GM19023 (cell line): Measurements from ENCODE around the gene ANGEL1.

Source experiments
- ATAC-seq: cut with Tn5 transposase; IDR thresholded peaks from one replicate; pipeline ENCODE4 v1.9.1; 2021; ENCODE audit warnings: mild to moderate bottlenecking, moderate library complexity; ENCODE audit not compliant: unreplicated experiment

The ANGEL1 gene

DNA sequence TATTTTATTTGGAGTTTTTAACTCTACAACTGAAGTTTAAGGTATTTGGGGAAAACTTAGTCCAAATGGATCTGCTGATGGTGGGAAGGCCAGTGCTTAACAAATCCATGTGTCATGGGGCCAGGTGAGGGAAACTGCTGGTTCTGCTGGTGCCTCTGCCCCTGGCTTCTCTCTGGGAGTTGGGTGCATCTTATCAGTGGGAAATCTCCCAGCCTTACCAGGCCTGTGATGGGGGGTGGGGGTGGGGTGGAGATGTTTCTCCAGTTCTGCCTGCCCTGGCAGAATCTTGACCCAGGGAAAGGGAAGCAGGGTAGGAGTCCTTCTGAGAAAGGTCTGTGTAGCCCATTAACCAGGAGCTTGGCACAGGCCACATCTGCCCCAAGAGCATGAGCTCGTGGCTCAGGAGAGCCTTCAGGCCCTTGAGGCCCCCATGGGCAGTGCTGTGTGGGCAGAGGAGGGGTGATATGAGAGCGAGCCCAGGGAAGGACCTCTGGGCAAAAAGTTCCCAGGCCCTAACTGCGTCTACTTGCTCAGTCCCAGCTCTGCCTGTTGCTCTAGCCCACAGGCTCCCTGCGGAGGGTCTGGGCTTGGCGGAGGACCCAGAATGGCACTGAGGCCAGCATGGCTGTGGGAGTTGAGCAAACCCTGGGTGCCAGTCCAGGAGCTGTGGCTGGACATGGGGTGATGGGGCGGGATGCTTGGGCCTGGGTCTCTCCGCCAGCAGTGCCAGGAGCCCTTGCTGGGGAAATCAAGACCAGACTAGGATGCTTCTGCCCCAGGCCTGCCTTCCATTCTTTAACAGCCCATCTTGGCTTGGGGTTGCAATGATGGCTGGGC lies 33.2 kb downstream of the ANGEL1 start:
- no peak for ATAC-seq

- ATAC-seq: no peak
These were observed 34.0 kb downstream of the ANGEL1 start for GRCh38 chr14:76778546-76779215.

DNA sequence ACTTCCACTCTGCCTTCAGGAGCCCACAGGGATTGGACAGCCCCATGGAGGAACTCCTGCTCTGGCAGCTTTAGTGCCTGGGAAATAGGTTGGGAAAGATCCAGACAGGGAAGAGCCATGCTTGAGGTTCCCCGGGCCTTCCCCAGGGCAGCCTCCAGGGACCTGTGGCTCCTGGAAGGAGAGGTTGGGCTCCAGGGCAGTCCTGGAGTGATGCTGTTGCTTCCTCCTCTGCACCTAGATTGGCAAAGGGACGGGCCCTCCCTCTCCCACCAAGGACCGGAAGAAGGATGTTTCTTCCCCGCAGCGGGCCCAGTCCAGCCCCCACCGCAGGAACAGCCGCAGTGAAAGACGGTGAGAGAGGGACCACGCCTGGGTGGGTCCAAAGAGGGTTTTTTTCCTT lies 35.0 kb downstream of the ANGEL1 start:
- no peak for ATAC-seq

DNA sequence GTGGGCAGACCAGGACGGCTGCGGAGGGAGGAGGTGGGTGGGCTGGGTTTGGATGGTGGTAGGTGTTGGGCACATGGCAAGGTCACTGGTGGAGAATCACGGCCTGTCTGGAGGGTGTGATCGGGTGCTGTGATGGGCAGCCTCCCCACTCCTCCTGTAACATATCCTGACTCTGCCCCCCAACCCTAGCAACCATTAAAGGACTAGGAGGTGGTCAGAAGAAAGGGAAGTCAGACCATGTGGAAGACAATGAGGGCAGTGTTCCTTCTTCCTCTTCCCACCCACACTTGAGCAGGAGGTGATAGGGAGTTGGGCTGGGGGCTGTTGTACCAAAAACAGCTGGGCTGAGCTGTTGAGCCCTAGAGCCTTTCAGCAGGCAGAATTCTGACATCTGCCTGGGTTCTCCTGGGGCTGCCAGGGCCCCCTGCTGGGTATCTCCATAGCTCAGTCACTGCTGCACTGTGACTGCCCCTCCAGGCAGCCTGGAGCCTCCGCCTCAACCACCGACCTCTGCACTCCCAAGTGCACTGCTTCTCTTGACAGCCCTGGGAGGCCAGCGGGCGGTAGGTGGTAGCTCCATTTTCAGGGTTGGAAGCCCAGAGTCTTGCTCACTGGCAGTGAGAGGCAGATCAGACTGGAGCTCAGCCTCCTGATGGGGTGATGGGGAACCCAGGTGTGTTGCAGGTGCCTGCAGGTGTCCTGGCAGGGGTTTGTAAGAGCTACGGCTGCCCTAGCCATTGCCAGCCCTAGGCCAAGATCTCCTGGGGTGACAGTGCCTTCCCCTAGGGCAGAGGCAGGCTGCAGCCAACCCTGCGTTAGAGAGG lies 36.0 kb downstream of the ANGEL1 start:
- no peak for ATAC-seq

DNA sequence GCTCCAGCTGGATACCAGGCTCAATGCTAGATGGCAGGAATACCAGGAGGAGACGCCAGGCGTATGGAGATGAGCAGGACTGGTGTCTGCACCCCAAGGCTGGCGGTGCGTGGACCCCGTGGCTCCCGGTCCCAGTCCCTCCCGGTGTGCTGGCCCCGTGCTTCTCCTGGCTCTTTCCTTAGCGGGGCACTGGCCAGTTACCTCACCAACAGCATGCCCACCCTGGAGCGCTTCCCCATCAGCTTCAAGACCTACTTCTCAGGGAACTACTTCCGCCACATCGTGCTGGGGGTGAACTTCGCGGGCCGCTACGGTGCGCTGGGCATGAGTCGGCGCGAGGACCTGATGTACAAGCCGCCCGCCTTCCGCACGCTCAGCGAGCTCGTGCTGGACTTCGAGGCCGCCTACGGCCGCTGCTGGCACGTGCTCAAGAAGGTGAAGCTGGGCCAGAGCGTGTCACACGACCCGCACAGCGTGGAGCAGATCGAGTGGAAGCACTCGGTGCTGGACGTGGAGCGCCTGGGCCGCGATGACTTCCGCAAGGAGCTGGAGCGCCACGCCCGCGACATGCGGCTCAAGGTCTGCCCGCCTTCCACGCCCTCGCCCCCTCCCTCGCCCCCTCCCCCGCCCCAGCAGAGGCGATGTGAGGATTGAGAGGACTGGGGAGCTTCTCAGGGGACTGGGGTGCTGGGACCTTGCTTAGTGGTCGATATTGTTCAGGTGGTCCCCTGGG lies 36.8 kb downstream of the ANGEL1 start:
- ATAC-seq: no peak

- ATAC-seq: no peak
These were observed 37.6 kb downstream of the ANGEL1 start for GRCh38 chr14:76774821-76775694.

- ATAC-seq: no peak
These were observed 38.5 kb downstream of the ANGEL1 start for GRCh38 chr14:76773956-76774820.

- ATAC-seq: no peak
These were observed 39.3 kb downstream of the ANGEL1 start for GRCh38 chr14:76773188-76773885.

DNA sequence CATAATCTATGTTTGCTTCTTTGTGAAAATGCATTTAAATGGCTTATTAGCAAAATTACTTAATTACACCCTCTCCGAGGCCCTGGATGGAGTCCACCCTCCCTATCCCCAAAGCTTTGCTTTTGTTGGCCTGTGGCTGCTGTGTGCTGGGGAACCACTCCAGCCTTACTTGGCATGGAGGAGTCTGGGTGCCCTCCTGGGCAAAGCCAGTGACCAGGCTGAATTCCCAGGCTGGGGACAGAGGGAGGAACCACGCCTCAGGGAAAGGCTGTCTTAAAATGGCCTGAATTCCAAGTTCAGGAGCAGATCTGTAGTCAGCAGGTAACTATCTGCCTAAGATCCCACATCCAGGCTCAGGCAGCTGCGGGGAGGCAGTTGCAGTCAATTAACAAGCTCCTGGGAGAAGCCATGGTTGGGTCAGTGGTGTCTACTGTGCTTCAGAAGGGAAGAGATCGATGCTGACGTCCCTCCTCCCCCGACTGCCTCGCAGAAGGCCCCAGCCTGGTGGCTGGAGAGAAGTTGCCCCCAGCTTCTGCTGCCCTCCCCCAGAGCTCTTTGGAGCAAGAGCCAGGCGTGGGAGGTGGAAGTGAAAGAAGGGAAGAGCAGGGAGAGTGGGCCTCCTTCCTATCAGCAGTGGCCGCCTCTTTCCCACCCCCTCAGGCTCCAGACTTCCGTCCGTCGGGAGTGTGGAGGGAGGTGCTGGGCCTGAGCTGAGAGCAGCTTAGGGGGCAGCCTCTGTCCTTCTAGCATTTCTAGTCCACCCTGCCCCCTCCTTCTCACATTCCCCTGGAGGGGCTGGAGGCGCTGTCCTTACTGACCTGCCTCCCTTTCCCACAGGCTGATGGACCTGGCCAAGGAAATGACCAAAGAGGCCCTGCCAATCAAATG lies 40.1 kb downstream of the ANGEL1 start:
- no peak for ATAC-seq

DNA sequence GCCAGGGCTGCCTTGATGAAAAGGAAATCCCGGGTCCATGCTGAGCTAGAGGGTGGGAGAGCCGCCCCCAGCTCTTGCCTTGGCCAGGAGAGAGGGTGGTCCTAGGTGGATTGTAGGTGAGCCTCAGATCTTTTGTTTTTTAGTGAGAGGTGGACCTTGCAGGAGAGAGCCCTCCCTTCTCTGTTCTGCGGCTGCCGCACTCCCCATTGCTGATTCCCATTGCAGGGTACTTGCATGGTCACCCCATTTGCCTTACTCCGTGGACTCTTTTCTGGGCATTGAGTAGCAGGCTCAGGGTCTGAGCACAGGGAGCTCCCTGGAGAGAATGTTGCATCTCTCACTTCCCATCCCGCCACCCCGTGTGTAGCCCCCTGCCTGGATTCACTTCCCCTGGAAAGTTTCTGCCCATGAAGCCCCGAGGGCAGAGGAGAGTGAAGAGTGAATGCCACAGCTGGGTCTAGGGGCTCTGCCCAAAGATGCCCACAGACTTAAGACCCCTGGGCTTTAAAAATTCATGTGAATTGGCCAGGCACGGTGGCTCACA lies 41.2 kb downstream of the ANGEL1 start:
- no peak for ATAC-seq

- ATAC-seq: no peak
These were observed 41.9 kb downstream of the ANGEL1 start for GRCh38 chr14:76770521-76771436.

- no peak for ATAC-seq
These were observed 42.9 kb downstream of the ANGEL1 start for GRCh38 chr14:76769636-76770292.

DNA sequence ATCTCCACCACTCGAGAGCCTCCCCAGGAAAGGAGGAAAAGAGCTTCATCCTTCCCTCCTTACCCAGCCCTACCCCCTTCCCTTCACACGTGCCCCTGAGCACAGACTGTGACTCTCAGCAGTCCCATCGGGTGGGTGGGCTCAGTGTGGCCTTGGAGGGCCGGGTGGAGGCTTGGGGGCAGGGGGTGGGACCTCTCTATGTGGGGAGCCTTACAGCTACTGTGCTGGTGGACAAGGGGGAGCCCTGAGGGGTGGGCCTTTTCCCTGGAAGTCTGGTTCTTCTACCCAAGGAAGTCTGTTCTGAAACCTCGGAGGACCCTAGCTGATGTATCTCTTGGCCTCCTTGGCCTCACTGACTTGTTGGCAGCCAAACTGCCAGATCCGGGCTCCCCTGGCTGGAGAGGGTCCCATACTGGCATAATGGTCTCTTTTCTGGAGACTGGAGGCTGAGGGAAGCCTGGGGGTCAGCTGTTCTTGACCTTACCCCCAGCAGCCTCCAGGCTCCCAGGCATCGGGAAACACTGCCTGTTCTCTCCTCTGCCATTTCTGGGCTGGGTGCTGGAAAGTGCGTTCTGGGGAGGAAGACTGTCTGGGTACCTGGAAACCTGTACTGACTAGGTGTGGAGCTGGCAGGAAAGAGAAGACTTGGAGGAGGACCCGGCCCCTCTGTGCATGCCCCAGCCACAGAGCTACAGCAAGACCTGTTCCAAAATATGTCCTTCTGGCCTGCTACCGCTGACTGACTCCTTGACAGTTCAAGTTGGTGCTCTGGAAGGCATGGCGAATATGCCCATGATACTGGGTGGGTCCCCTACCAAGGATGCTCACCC lies 43.8 kb downstream of the ANGEL1 start:
- ATAC-seq: no peak
